GM20000 (cell line): ENCODE results near the gene SERP2.

ENCODE experiments used
- DNase-seq: peaks from one replicate; pipeline ENCODE4 v3.0.0; 2012; ENCODE audit warnings: low spot score
- TF ChIP-seq, protein P1 (sequence below): IDR thresholded peaks from 2 replicates; pipeline ENCODE4 v1.5.1; 2012; ENCODE audit warnings: mild to moderate bottlenecking, control low read depth; ENCODE audit errors: extremely low read depth, missing control alignments

SERP2 gene

DNA sequence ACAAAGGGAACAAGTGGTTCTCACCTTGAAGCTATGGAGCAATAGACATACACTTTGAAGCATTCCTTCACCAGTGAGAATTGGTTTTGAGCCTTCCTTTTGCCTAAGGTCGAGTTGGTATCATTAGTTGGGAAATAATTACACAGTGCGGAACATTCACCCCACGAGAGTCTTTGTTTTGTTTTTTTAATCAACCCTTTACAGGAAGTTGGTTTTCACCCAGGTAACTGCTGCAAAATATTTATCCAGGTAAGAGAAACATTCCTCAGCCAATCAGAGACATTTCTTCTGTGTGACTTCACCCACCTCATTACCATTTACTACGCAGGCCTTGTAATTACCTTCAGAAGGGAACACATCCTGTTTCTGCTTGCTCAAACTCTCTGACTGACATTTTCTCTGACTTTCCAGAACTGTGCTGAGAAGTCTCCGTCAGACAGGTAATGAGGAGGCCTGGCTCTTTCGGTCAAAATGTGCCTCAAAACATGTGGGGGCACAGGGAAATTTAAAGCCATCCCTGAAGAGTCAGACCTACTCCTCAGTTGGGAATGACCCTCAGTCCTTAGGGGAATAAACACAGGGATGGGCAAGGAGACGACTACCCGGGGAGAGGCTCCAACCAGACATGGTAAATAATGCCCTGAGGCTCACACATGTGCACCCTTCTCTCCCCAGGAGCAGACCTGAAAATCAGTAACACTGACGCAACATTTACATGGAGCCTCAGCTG, 22.7 kb upstream of the SERP2 start:
- DNase-seq: no peak
- TF ChIP-seq, protein P1, sequence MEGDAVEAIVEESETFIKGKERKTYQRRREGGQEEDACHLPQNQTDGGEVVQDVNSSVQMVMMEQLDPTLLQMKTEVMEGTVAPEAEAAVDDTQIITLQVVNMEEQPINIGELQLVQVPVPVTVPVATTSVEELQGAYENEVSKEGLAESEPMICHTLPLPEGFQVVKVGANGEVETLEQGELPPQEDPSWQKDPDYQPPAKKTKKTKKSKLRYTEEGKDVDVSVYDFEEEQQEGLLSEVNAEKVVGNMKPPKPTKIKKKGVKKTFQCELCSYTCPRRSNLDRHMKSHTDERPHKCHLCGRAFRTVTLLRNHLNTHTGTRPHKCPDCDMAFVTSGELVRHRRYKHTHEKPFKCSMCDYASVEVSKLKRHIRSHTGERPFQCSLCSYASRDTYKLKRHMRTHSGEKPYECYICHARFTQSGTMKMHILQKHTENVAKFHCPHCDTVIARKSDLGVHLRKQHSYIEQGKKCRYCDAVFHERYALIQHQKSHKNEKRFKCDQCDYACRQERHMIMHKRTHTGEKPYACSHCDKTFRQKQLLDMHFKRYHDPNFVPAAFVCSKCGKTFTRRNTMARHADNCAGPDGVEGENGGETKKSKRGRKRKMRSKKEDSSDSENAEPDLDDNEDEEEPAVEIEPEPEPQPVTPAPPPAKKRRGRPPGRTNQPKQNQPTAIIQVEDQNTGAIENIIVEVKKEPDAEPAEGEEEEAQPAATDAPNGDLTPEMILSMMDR: no peak

DNA sequence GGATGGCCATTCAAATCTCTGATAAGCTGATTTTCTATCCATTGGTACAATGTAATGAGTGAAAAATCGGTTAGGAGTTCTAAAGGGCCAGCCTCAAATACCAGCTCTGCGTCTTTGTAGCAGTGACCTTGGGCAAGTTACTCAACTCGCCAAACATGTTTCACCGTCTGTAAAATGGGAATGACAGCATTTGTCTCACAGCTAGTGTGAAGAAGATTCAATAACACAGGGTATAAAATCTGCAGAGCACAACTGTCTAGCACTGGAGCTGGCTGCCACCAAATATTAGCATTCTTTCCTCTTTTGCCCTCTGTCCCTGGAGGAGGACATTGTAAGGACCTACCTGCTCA, 22.1 kb upstream of the SERP2 start:
- TF ChIP-seq, protein P1: no peak
- no peak for DNase-seq

DNA sequence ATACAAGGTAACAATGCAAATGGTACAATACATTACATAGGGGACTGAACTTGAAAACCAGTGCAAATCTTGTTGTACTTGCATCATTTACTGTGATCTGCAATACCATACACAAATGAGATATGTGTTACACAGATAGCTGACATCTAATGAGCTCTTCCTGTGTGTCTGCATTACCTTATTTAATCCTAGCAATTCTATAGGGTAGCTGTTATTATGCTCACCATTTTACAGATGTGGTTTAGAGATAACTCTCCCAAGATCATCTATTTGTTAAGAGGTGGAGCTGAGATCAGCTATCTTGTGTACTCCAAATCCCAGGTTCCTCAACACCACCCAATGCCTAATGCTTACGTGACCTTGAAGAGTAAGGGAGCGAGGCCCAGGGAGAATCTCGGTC, 21.4 kb upstream of the SERP2 start:
- TF ChIP-seq, protein P1: no peak
- DNase-seq: no peak

DNA sequence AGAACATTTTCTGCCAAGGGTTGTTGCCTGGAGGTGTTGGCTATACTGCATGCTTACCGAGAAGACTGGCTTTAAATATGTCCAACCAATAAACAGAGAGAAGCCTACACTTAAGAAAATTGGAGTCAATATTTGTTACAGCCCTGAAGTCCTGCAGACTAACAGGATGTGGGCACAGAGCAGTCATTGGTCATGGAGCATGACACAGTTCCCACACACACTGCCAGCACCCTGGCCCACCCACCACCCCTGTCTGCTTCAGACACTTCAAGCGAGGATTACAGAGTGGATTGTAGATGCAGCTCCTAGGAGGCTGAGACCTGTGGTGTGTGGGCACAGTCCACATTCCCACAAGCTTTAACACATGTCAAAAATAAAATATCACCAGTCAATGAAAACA, 21.0 kb upstream of the SERP2 start:
- no peak for DNase-seq
- TF ChIP-seq, protein P1: no peak

DNA sequence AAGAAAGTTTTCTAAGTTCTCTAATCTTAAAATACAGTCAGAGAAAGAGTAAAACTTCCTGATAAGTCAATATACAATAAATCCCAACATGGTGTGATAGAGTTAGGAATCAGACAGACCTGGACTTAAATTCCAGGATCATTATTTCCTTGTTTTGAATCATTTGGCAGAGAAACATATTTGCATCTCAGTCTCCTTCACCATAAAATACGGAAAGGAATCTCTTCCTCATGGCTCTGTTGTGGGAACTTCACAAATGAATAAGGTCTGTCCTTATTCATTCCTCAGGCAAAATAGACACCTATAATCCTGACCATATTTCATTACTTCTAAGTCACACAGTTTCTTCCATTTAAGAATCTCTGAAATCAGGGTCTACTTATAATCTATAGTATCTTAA, 19.3 kb upstream of the SERP2 start:
- TF ChIP-seq, protein P1: no peak
- DNase-seq: no peak

DNA sequence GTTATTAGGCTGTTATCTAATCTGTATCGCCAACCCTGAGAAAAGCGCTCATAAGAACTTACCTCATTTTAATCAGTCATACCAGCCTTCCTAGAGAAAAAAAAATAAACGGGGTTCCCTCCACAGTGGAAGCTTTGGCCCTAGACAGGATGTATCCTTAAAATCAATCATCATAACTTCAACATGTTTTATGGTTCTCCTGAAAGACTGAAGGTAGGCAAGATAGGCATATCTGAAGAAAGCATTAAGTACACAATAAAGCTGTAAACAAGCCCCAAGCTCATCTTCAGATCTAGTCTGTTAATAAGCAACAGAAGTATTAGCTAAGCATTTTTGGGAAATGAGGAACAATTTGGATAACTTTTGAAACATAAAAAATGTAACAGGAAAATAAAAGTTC, 18.7 kb upstream of the SERP2 start:
- TF ChIP-seq, protein P1: no peak
- no peak for DNase-seq

DNA sequence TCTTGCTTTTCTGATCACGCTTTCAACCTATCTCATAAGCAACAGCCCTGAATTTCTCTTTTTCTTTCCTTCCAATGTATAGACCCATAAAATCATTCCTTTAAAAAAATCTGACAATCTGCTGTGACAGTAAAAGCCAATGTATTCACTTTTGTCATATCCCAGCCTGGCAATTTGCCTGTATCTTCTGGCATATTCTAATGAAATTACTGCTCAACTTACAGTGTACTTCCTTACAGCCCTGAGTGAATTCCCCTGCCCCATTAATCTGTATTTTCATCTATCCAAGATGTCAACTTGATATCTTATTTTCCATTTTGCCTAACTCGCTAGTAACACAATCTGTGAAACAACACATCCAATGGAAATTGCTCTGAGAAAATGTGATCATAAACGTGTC, 18.0 kb upstream of the SERP2 start:
- TF ChIP-seq, protein P1: no peak
- no peak for DNase-seq
